H1 (cell line): Measurements from ENCODE around the gene PDRG1. TPM values are rescaled to one million over a fixed set of nuclear protein-coding genes. Genes with fewer than 3 reads are reported as not detected.

Source experiments
- CTCF ChIA-PET: fragments of 300-600 bp; sonication (Branson Sonifier 250); formaldehyde crosslinking; loops from one replicate; lab custom pipeline; 2021; ENCODE audit not compliant: partially characterized antibody; lab: Charles Lee
- POLR2A ChIA-PET: fragments of 300-600 bp; sonication (Branson Sonifier 250); formaldehyde crosslinking; loops from one replicate; lab custom pipeline; 2021; ENCODE audit warnings: inconsistent platforms; ENCODE audit not compliant: partially characterized antibody; lab: Charles Lee
- DNase-seq, 2 experiments: peaks; one replicate each; pipeline versions ENCODE4 v3.0.0 to v3.0.0-alpha.2; 2010 to 2022; ENCODE audit warnings: low spot score in 2 of 2, low read depth in 1 of 2, mixed read lengths in 1 of 2
- FAIRE-seq: peaks from 2 replicates; lab custom pipeline; 2011; peaks lifted over from hg19 to GRCh38; lab: Jason Lieb, UNC
- H2AFZ ChIP-seq: 2 replicates; pipeline ENCODE4 v1.8.1; 2012; ENCODE audit warnings: low read length, inconsistent platforms
- H2AK5ac ChIP-seq: 2 replicates; pipeline ENCODE4 v1.6.1; 2013; ENCODE audit warnings: low read depth, low read length
- H2BK120ac ChIP-seq: replicated peaks from 2 replicates; pipeline ENCODE3; 2013; ENCODE audit warnings: low read depth, low read length, inconsistent platforms
- H2BK12ac ChIP-seq: 2 replicates; pipeline ENCODE4 v1.6.1; 2013; ENCODE audit warnings: low read depth, low read length
- H2BK15ac ChIP-seq: 2 replicates; pipeline ENCODE4 v1.6.1; 2013; ENCODE audit warnings: low read length
- H2BK20ac ChIP-seq: 2 replicates; pipeline ENCODE4 v1.6.1; 2013; ENCODE audit warnings: low read length
- H2BK5ac ChIP-seq: 2 replicates; pipeline ENCODE4 v1.6.1; 2013; ENCODE audit warnings: low read depth, low read length
- H3K14ac ChIP-seq: 2 replicates; pipeline ENCODE4 v1.6.1; 2013; ENCODE audit warnings: inconsistent platforms; ENCODE audit not compliant: insufficient read length
- H3K18ac ChIP-seq: 2 replicates; pipeline ENCODE4 v1.6.1; 2013; ENCODE audit warnings: low read length; ENCODE audit errors: extremely low read depth
- H3K23ac ChIP-seq: 2 replicates; pipeline ENCODE4 v1.6.1; 2013; ENCODE audit warnings: inconsistent platforms; ENCODE audit not compliant: insufficient read length
- H3K23me2 ChIP-seq: 2 replicates; pipeline ENCODE4 v1.6.1; 2013; ENCODE audit warnings: low read depth, low read length
- H3K27ac ChIP-seq: 2 replicates; pipeline ENCODE4 v1.6.1; 2011; ENCODE audit warnings: low read depth, low read length, inconsistent platforms
- H3K27me3 ChIP-seq, 4 experiments: replicated peaks in 1 of 4; 1 replicate in 1 of 4; 2 replicates in 3 of 4; pipeline versions ENCODE4 v1.6.1 to v1.8.1; 2011 to 2013; ENCODE audit warnings: low read length in 3 of 4, mild to moderate bottlenecking in 3 of 4, inconsistent platforms in 2 of 4, mixed read lengths in 2 of 4, moderate library complexity in 1 of 4; ENCODE audit not compliant: control insufficient read depth in 3 of 4, insufficient read depth in 3 of 4; ENCODE audit errors: extremely low read depth in 1 of 4
- H3K36me3 ChIP-seq, 4 experiments: 2 replicates each; pipeline versions ENCODE4 v1.6.1 to v1.8.1; 2011 to 2013; ENCODE audit warnings: mild to moderate bottlenecking in 4 of 4, low read length in 3 of 4, moderate library complexity in 2 of 4, control low read depth in 1 of 4, inconsistent platforms in 1 of 4; ENCODE audit not compliant: insufficient read depth in 4 of 4, control insufficient read depth in 2 of 4
- H3K4ac ChIP-seq: replicated peaks from 2 replicates; pipeline ENCODE3; 2013; ENCODE audit warnings: low read length, low read depth, mixed read lengths, inconsistent platforms; ENCODE audit not compliant: insufficient read length
- H3K4me1 ChIP-seq, 4 experiments: replicated peaks in 1 of 4; 1 replicate in 1 of 4; 2 replicates in 3 of 4; pipeline versions ENCODE4 v1.6.1 to v1.8.1; 2011 to 2013; ENCODE audit warnings: low read length in 3 of 4, inconsistent platforms in 2 of 4, mixed read lengths in 1 of 4; ENCODE audit not compliant: insufficient read depth in 4 of 4, control insufficient read depth in 3 of 4
- H3K4me2 ChIP-seq, 2 experiments: 2 replicates each; pipeline versions ENCODE4 v1.6.1 to v1.8.1; 2011 to 2013; ENCODE audit warnings: low read depth in 2 of 2, low read length in 2 of 2, control low read depth in 1 of 2, inconsistent platforms in 1 of 2, mild to moderate bottlenecking in 1 of 2; ENCODE audit not compliant: insufficient read depth in 1 of 2
- H3K4me3 ChIP-seq, 4 experiments: fragments of 200-600, 300-600 bp in 1 of 4; sonication (generic), shearing (Covaris generic), sonication (Bioruptor Twin) in 1 of 4; 2 replicates each; pipeline versions ENCODE4 v1.5.1 to v1.8.1; 2011 to 2016; ENCODE audit warnings: low read length in 4 of 4, low read depth in 3 of 4, control low read depth in 2 of 4, inconsistent platforms in 2 of 4, mild to moderate bottlenecking in 2 of 4, mixed read lengths in 1 of 4, moderate library complexity in 1 of 4; ENCODE audit not compliant: insufficient read depth in 2 of 4; ENCODE audit errors: extremely low read depth in 1 of 4
- H3K56ac ChIP-seq: replicated peaks from 2 replicates; pipeline ENCODE3; 2013; ENCODE audit warnings: low read depth, mild to moderate bottlenecking, mixed read lengths, low read length, inconsistent platforms; ENCODE audit not compliant: insufficient read length
- H3K79me1 ChIP-seq: 2 replicates; pipeline ENCODE4 v1.6.1; 2013; ENCODE audit warnings: low read depth, low read length, control low read depth
- H3K79me2 ChIP-seq, 2 experiments: 2 replicates each; pipeline versions ENCODE4 v1.6.1 to v1.8.1; 2012 to 2013; ENCODE audit warnings: low read length in 2 of 2, mild to moderate bottlenecking in 2 of 2, inconsistent platforms in 1 of 2; ENCODE audit not compliant: insufficient read depth in 2 of 2, control insufficient read depth in 1 of 2
- H3K9ac ChIP-seq, 4 experiments: replicated peaks in 1 of 4; 1 replicate in 1 of 4; 2 replicates in 3 of 4; pipeline versions ENCODE4 v1.6.1 to v1.8.1; 2011 to 2013; ENCODE audit warnings: low read depth in 3 of 4, low read length in 3 of 4, control low read depth in 2 of 4, mild to moderate bottlenecking in 2 of 4, moderate library complexity in 2 of 4, inconsistent platforms in 1 of 4; ENCODE audit errors: extremely low read depth in 1 of 4
- H3K9me3 ChIP-seq, 2 experiments: 2 replicates each; pipeline versions ENCODE4 v1.6.1 to v1.8.1; 2012 to 2013; ENCODE audit warnings: mild to moderate bottlenecking in 2 of 2, moderate library complexity in 2 of 2, control low read depth in 1 of 2, inconsistent platforms in 1 of 2, low read depth in 1 of 2, low read length in 1 of 2, mixed read lengths in 1 of 2; ENCODE audit not compliant: insufficient read depth in 2 of 2
- H4K20me1 ChIP-seq, 2 experiments: replicated peaks in 1 of 2; 2 replicates each; pipeline versions ENCODE3 to v1.8.1; 2011 to 2013; ENCODE audit warnings: inconsistent platforms in 2 of 2, low read length in 2 of 2, mild to moderate bottlenecking in 1 of 2; ENCODE audit not compliant: insufficient read depth in 2 of 2, control insufficient read depth in 1 of 2
- H4K5ac ChIP-seq: 2 replicates; pipeline ENCODE4 v1.6.1; 2013; ENCODE audit warnings: low read length, low read depth, mixed read lengths, inconsistent platforms; ENCODE audit not compliant: insufficient read length
- H4K8ac ChIP-seq: 2 replicates; pipeline ENCODE4 v1.8.0; 2013; ENCODE audit warnings: mild to moderate bottlenecking, moderate library complexity, low read length, inconsistent platforms; ENCODE audit not compliant: insufficient read depth; ENCODE audit errors: extremely low read depth
- H4K91ac ChIP-seq: replicated peaks from 2 replicates; pipeline ENCODE3; 2013; ENCODE audit warnings: low read length, mixed read lengths, inconsistent platforms; ENCODE audit not compliant: insufficient read length
- E2F6 ChIP-seq: IDR thresholded peaks from 2 replicates; pipeline ENCODE4 v1.6.1; 2012; ENCODE audit warnings: inconsistent platforms
- FOSL1 ChIP-seq: IDR thresholded peaks from 2 replicates; pipeline ENCODE4 v1.6.1; 2011; ENCODE audit warnings: mild to moderate bottlenecking, low read depth, low read length, moderate library complexity; ENCODE audit not compliant: insufficient read depth
- JUN ChIP-seq: IDR thresholded peaks from 2 replicates; pipeline ENCODE4 v1.6.1; 2011; ENCODE audit warnings: low read depth, mild to moderate bottlenecking, improper control_type of control experiment, low read length
- JUND ChIP-seq: IDR thresholded peaks from 2 replicates; pipeline ENCODE4 v1.6.1; 2011; ENCODE audit warnings: mild to moderate bottlenecking, improper control_type of control experiment, low read length
- NANOG ChIP-seq: IDR thresholded peaks from 2 replicates; pipeline ENCODE4 v1.6.1; 2011; ENCODE audit warnings: low read length, low read depth, mild to moderate bottlenecking, inconsistent platforms; ENCODE audit not compliant: insufficient read depth, poor library complexity, severe bottlenecking
- RBBP5 ChIP-seq: IDR thresholded peaks from 2 replicates; pipeline ENCODE4 v1.7.1; 2012; ENCODE audit warnings: low read depth, mild to moderate bottlenecking, inconsistent platforms, low read length, moderate library complexity, borderline replicate concordance
- SIN3A ChIP-seq, 2 experiments: IDR thresholded peaks in 1 of 2; conservative IDR thresholded peaks in 1 of 2; 2 replicates each; pipeline ENCODE4 v1.6.1; 2011 to 2012; ENCODE audit warnings: low read length in 2 of 2, improper control_type of control experiment in 1 of 2, low read depth in 1 of 2, mild to moderate bottlenecking in 1 of 2
- WGBS, 2 experiments: shearing (Covaris generic) in 1 of 2; methylation state at CpG; one replicate each; pipeline versions ENCODE4 v1.1.6 to v1.1.7; 2013 to 2015; ENCODE audit warnings: low lambda C conversion rate in 2 of 2, mixed read lengths in 2 of 2, inconsistent platforms in 1 of 2, low coverage in 1 of 2, missing lambda C conversion rate in 1 of 2; ENCODE audit not compliant: insufficient replicate concordance in 2 of 2, insufficient coverage in 1 of 2, insufficient read length in 1 of 2; ENCODE audit errors: extremely low coverage in 1 of 2, missing lambda C conversion rate in 1 of 2; 5-methylcytosine and 5-hydroxymethylcytosine counted together
- polyA plus RNA-seq, 7 experiments: library from polyadenylated mRNA; depleted of rRNA in 3 of 7; stranded (reverse) in 5 of 7; unstranded in 2 of 7; fragments of >200 nt in 5 of 7; fragments of 200-250 nt in 2 of 7; gene quantifications; 1 replicate in 5 of 7; 2 replicates in 1 of 7; 4 replicates in 1 of 7; pipeline versions ENCODE4 v1.2.1 to v1.2.3, GENCODE V29; 2011 to 2013; ENCODE audit warnings: missing spikeins in 2 of 7, mixed read lengths in 2 of 7
- total RNA-seq: library from RNA; stranded (reverse); fragmentation: NEBNext Ultra II Directional; extraction: Animal tissue kit (Norgen Biotek cat#: 25700); gene quantifications from 2 replicates; pipeline ENCODE4 v1.2.1, GENCODE V29; 2021

Gene PDRG1
- total and polyA plus RNA-seq, 2 of the 8 experiments (the other 6 are each of a cell fraction or from before 2014, with no cell fraction given), result 14.2 to 20.8 TPM

DNA sequence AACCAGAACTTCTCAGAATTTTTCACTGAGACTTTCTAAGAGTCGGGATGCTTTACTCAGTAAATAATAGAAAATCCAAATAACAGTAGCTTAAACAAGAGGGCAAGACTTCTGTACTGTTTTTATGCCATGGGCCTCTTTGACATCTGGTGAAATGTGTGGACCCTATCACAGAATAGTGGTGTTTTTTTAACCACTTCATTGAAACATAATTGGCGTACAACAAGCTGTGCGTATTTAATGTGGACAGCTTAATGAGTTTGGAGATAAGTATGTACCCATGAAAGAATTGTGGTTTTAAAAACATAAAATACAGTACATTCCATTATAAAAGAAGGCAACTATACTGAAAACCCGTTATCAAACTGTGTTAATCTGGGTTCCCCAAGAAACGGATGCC lies 37.7 kb downstream of the PDRG1 start:
- DNase-seq (no peak), FAIRE-seq (no peak)
- no peaks in the 10 kb centered on the region for H3K36me3 ChIP-seq
- H3K23me2 ChIP-seq, result peaks cover 2% of the 10 kb centered on the region; the same call in 1 of the 2 replicates
- H4K91ac ChIP-seq, result no peak overlapping the region
- H3K4me2 ChIP-seq, result no peak overlapping the region
- H3K4me3 ChIP-seq, result no peak overlapping the region
- H2AK5ac ChIP-seq, result no peak overlapping the region
- ChIA-PET CTCF (interaction anchor here (0.5 to 1.9 kb wide), 11 partner anchors 9 to 175 kb away, joined by 3 to 6 read pairs (median 3); partner anchors contain the start of gene PDRG1), POLR2A (interaction anchor here (1.0 to 1.7 kb wide), 2 partner anchors 34 to 44 kb away, joined by 3 read pairs; partner anchors contain the start of genes DUSP15 and TTLL9)
- H3K4me1 ChIP-seq, result peaks cover 15 to 31% (median 22%) of the 10 kb centered on the region in 4 experiments
- H3K4ac ChIP-seq, result no peak overlapping the region
- TF ChIP-seq SIN3A (conservative IDR thresholded peaks at IDR 0.05 in 1 of 2, IDR thresholded peaks at IDR 0.05 in 1 of 2; ENCODE audit: low read depth in 1 of 2, low read length in 2 of 2) (no peak), E2F6 (no peak), NANOG (no peak), RBBP5 (no peak), JUN (no peak), FOSL1 (no peak), JUND (no peak)
- no peak overlapping the region for H3K18ac ChIP-seq
- H3K14ac ChIP-seq, result no peak overlapping the region
- no peaks in the 10 kb centered on the region for H3K27me3 ChIP-seq
- H4K20me1 ChIP-seq, result no peaks in the 10 kb centered on the region
- H3K23ac ChIP-seq, result no peak overlapping the region
- no peak overlapping the region for H3K56ac ChIP-seq
- H3K79me2 ChIP-seq, result no peaks in the 10 kb centered on the region
- no peak overlapping the region for H3K27ac ChIP-seq
- no peak overlapping the region for H4K8ac ChIP-seq
- H2BK12ac ChIP-seq, result no peak overlapping the region
- H4K5ac ChIP-seq, result no peak overlapping the region
- WGBS, 2 experiments, result 81% methylated on average over 5 of the region's 5 CpGs; no CpG with 5 or more reads in 1 of the 2 experiments
- H2BK15ac ChIP-seq, result no peak overlapping the region
- H2BK20ac ChIP-seq, result no peak overlapping the region
- no peaks in the 10 kb centered on the region for H3K9me3 ChIP-seq
- no peak overlapping the region for H2BK120ac ChIP-seq
- no peak overlapping the region for H2BK5ac ChIP-seq
- H3K9ac ChIP-seq, result no peak overlapping the region
- H2AFZ ChIP-seq, result no peak overlapping the region
- H3K79me1 ChIP-seq, result no peaks in the 10 kb centered on the region
